Stomach (tissue), 9 donors: ENCODE results near the gene IFT43. TPM values are rescaled to one million over a fixed set of nuclear protein-coding genes. Genes with fewer than 3 reads are reported as not detected.

Source experiments
- DNase-seq, 2 donors: peaks; one replicate each; pipeline versions ENCODE4 v3.0.0 to v3.0.0-alpha.2; 2013 to 2019
- H3K27ac ChIP-seq, 5 donors: fragments of 200-600 bp in 4 of 5; sonication (generic) in 4 of 5; one replicate each; pipeline ENCODE4 v1.5.1; 2013 to 2019; ENCODE audit warnings: mild to moderate bottlenecking in 1 of 5, moderate library complexity in 1 of 5
- H3K27me3 ChIP-seq, 3 donors: fragments of 200-600 bp; sonication (generic); one replicate each; pipeline ENCODE4 v1.5.1; 2017 to 2019; ENCODE audit warnings: mixed run types in 1 of 3
- H3K36me3 ChIP-seq, 4 donors: fragments of 200-600 bp; sonication (generic); 1 replicate in 3 of 4; 2 replicates in 1 of 4; pipeline ENCODE4 v1.5.1; 2016 to 2019
- H3K4me1 ChIP-seq, 4 donors: fragments of 200-600 bp; sonication (generic); one replicate each; pipeline ENCODE4 v1.5.1; 2016 to 2019
- H3K4me3 ChIP-seq, 4 donors: fragments of 200-600 bp; sonication (generic) in 3 of 4; one replicate each; pipeline ENCODE4 v1.5.1; 2016 to 2019; ENCODE audit warnings: mild to moderate bottlenecking in 1 of 4
- H3K9me3 ChIP-seq, 4 donors: fragments of 200-600 bp; sonication (generic); one replicate each; pipeline ENCODE4 v1.5.1; 2016 to 2019
- EP300 ChIP-seq: sonication (generic); formaldehyde crosslinking; IDR thresholded peaks from one replicate; pipeline ENCODE4 v1.6.1; 2017; ENCODE audit warnings: antibody characterized with exemption
- POLR2A ChIP-seq, 4 donors: fragments of 450-650 bp; IDR thresholded peaks; one replicate each; pipeline ENCODE4 v1.6.1; 2016; ENCODE audit warnings: antibody characterized with exemption in 4 of 4, control low read depth in 2 of 4, mild to moderate bottlenecking in 1 of 4, moderate library complexity in 1 of 4
- POLR2AphosphoS5 ChIP-seq, 3 donors: sonication (generic); formaldehyde crosslinking; IDR thresholded peaks; one replicate each; pipeline ENCODE4 v1.6.1; 2016; ENCODE audit warnings: antibody characterized with exemption in 3 of 3
- WGBS, 5 donors: extraction: QIAGEN DNeasy Blood & Tissue Kit in 3 of 5; methylation state at CpG; one replicate each; pipeline versions ENCODE4 v1.1.5 to v1.1.7; 2013 to 2018; 5-methylcytosine and 5-hydroxymethylcytosine counted together
- intact Hi-C: fragments of 100-400 bp; cut with DNase I; formaldehyde crosslinking; loops from one replicate; pipeline ENCODE4 v1.15.1; 2023; ENCODE audit warnings: low total_unique reads
- polyA plus RNA-seq, 3 donors: library from polyadenylated mRNA; stranded (reverse); fragments of 200-250 nt; gene quantifications; one replicate each; pipeline ENCODE4 v1.2.3, GENCODE V29; 2013
- total RNA-seq, 5 donors: library from RNA; depleted of rRNA; stranded (reverse); fragments of >200 nt; gene quantifications; one replicate each; pipeline versions ENCODE4 v1.1.0 to v1.2.3, GENCODE V29; 2014 to 2016
- TF ChIP-seq, protein P1 (sequence below), 7 experiments: fragments of 450-650 bp in 4 of 7; fragments of 200-600 bp in 3 of 7; sonication (generic) in 3 of 7; IDR thresholded peaks; one replicate each; pipeline ENCODE4 v1.5.1; 2016 to 2019; ENCODE audit warnings: antibody characterized with exemption in 7 of 7, control low read depth in 2 of 7, mild to moderate bottlenecking in 1 of 7
- donor health status: healthy with polysubstance abuse.
- donor health status: Bipolar disorder and iron deficiency.
- donor health status: healthy.

The IFT43 gene
- total and polyA plus RNA-seq, 8 donors = 7.6 to 129 (median 41.0) TPM

DNA sequence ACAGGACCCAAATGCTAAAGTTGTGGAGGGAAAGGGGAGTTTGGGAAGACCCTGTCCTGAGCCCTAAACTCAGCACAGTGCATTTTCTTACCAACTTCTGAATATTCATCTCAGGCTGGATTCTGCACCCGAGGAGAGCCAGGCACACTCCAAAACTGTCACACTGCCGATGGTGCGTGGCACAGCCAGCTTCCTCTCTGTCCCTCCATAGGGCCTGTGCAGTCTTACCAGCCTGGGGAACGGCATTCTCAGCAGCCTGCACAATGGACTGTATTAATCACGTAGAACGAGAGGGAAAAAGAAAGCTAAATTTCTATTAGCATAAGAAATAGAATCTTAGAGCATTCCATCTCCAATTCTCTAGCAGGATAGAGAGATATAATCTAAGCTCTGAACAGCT, 94.9 kb downstream of the IFT43 start:
- Histone ChIP-seq H3K36me3 (peaks cover 0 to 47% (median 31%) of the 10 kb centered on the region in 4 donors), H3K4me3 (no peak overlapping the region), H3K4me1 (no peaks in the 10 kb centered on the region), H3K27me3 (no peaks in the 10 kb centered on the region), H3K9me3 (no peaks in the 10 kb centered on the region), H3K27ac (no peak overlapping the region)
- DNase-seq = no peak
- intact Hi-C loops = no loop called here
- WGBS, 5 donors = 70 to 85% (median 83%) methylated on average over 6 of the region's 6 CpGs
- TF ChIP-seq POLR2A (IDR thresholded peaks at IDR 0.05) = no peak
- no peak for TF ChIP-seq POLR2AphosphoS5 (IDR thresholded peaks at IDR 0.05)

DNA sequence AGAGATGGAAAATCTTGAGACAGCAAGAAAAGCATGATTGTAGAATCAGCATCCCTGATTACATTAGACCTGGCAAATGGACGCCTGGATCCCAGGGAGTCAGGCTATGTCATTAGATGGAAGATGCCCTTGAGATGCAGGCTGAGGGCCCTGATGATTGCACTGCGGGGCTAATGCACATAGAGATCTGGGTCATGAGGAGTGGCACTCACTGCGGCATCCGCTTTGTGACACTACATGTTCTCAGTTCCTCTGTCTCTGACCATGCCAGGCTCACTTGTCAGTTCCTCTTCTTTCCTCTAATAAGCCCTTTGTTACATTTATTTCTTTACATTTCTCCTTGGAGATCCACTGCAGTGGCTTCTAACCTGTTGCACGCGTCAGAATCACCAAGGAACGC, 96.1 kb downstream of the IFT43 start:
- no peak for DNase-seq
- TF ChIP-seq POLR2A (IDR thresholded peaks at IDR 0.05) (no peak), POLR2AphosphoS5 (IDR thresholded peaks at IDR 0.05) (no peak), EP300 (no peak)
- TF ChIP-seq, protein P1, sequence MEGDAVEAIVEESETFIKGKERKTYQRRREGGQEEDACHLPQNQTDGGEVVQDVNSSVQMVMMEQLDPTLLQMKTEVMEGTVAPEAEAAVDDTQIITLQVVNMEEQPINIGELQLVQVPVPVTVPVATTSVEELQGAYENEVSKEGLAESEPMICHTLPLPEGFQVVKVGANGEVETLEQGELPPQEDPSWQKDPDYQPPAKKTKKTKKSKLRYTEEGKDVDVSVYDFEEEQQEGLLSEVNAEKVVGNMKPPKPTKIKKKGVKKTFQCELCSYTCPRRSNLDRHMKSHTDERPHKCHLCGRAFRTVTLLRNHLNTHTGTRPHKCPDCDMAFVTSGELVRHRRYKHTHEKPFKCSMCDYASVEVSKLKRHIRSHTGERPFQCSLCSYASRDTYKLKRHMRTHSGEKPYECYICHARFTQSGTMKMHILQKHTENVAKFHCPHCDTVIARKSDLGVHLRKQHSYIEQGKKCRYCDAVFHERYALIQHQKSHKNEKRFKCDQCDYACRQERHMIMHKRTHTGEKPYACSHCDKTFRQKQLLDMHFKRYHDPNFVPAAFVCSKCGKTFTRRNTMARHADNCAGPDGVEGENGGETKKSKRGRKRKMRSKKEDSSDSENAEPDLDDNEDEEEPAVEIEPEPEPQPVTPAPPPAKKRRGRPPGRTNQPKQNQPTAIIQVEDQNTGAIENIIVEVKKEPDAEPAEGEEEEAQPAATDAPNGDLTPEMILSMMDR (IDR thresholded peaks at IDR 0.05) = no peak
- 89 to 95% (median 92%) methylated on average over 7 of the region's 7 CpGs for WGBS, 5 donors

DNA sequence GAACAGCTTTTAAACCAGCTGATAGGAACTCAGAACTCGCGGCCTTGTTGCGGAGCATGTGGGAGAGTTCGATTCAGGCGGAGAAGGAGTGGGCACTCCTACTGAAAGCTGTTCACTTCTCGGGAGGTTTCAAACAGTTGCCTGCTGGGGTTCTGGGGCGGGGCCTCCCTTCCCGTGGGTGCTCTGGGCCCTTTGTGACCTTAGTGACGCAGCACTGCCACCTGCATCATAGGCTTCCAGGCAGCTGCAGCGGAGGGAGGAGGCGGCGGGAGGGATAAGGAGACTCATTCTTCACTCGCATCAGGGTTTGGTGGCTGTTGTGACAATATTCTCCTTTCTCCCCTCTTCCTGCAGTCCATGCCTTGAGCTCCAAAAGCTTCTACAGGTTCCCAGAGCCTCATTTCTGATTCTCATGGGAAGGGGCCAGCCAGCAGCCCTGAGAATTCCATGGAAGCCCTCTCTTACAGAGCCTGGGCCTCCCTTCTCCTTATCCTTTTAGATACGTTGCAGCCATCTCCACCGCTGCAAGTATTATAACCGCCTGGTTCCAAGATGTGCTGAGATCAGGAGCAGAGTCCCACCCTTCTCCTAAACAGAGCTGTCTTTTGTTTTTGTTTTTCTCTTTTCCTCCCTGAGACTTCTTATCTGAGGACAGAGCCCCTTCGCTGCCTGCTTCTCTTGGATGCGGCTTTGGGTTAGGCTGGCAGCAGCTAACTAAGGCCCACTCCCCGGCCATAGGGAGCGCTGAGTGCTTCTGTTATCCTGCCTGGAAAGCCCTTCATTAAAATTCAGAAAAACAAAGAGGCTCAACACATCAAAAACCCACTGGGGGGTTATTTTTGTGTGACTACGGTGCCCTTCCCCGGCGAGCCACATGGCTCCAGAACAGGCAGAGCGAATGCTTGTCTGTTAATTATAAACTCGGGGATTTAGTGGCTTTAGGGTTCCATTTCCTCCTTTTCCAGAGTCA, 98.5 kb downstream of the IFT43 start:
- Histone ChIP-seq H3K36me3 (peaks cover 0 to 38% (median 24%) of the 10 kb centered on the region in 4 donors), H3K27me3 (no peaks in the 10 kb centered on the region), H3K27ac (no peak overlapping the region), H3K9me3 (no peaks in the 10 kb centered on the region), H3K4me3 (no peak overlapping the region), H3K4me1 (peaks cover 0 to 8% (median 0%) of the 10 kb centered on the region in 4 donors)
- DNase-seq = no peak
- WGBS, 5 donors = 78 to 85% (median 80%) methylated on average over 25 of the region's 25 CpGs
- intact Hi-C loops = no loop called here
- TF ChIP-seq, protein P1 (IDR thresholded peaks at IDR 0.05) = no peak
- TF ChIP-seq POLR2A (IDR thresholded peaks at IDR 0.05) (no peak), POLR2AphosphoS5 (IDR thresholded peaks at IDR 0.05) (no peak)

More for the DNA sequence above, 96.1 kb downstream of the IFT43 start:
- H3K4me3 ChIP-seq = no peak overlapping the region
- peaks cover 0 to 47% (median 31%) of the 10 kb centered on the region in 4 donors for H3K36me3 ChIP-seq
- no peak overlapping the region for H3K27ac ChIP-seq
- intact Hi-C loops = no loop called here
- no peaks in the 10 kb centered on the region for H3K4me1 ChIP-seq
- H3K9me3 ChIP-seq = no peaks in the 10 kb centered on the region
- no peaks in the 10 kb centered on the region for H3K27me3 ChIP-seq

DNA sequence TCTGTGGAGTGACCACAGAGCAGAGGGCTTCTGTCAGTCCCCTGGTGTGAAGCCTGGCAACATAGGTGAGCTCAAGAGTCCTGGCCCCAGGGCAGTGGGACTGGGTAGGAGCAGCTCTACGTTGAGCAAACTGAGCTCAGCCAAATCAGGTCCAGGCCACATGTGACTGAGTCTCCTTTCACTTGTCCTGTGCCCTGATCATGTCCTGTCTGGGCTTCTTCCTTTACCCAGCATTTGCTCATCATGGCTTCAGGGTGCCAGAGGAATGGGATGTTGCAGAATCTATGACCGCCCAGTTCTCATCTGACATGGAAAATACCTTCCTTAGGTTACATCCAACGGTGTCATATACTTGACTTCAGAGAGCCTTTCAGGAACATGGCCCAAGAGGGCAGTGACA, 99.8 kb downstream of the IFT43 start:
- TF ChIP-seq POLR2A (IDR thresholded peaks at IDR 0.05) = no peak
- TF ChIP-seq EP300 = no peak
- TF ChIP-seq, protein P1 (IDR thresholded peaks at IDR 0.05) = no peak
- no peak for TF ChIP-seq POLR2AphosphoS5 (IDR thresholded peaks at IDR 0.05)
- 73 to 92% (median 87%) methylated on average over 3 of the region's 3 CpGs for WGBS, 5 donors
- H3K4me3 ChIP-seq = no peak overlapping the region
- no peaks in the 10 kb centered on the region for H3K27me3 ChIP-seq
- peaks cover 0 to 38% (median 22%) of the 10 kb centered on the region in 4 donors for H3K36me3 ChIP-seq
- DNase-seq = no peak
- H3K9me3 ChIP-seq = no peaks in the 10 kb centered on the region
- H3K4me1 ChIP-seq = peaks cover 0 to 10% (median 0%) of the 10 kb centered on the region in 4 donors
- no peak overlapping the region for H3K27ac ChIP-seq
- intact Hi-C loops = no loop called here

DNA sequence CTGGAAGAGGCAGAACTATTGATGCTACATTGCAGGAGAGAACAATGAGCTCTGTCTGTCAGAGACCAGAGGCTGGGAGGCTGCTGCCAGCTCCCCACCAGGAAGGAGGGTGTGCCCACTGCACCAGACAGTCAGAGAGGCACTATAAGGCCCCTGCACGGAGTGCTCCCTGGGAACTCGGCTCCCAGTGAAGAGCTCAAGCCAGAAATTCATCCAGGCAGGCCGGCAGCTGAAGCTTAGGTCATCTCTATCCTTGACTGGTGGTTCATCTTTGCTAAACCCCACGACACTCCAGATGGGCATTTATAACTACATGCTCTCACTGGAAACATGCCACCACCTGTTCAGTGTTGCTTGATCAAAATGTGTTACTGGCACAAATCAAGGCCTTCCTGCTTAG, 101.1 kb downstream of the IFT43 start:
- H3K36me3 ChIP-seq = peaks cover 0 to 36% (median 22%) of the 10 kb centered on the region in 4 donors
- intact Hi-C loops = no loop called here
- H3K9me3 ChIP-seq = no peaks in the 10 kb centered on the region
- peaks cover 0 to 14% (median 0%) of the 10 kb centered on the region in 4 donors for H3K4me1 ChIP-seq
- H3K27ac ChIP-seq = no peak overlapping the region
- no peak for TF ChIP-seq EP300
- no peak for TF ChIP-seq POLR2AphosphoS5 (IDR thresholded peaks at IDR 0.05)
- no peak for TF ChIP-seq POLR2A (IDR thresholded peaks at IDR 0.05)
- TF ChIP-seq, protein P1 (IDR thresholded peaks at IDR 0.05) = no peak
- H3K27me3 ChIP-seq = no peaks in the 10 kb centered on the region
- WGBS, 5 donors = 61 to 83% (median 79%) methylated on average over 4 of the region's 4 CpGs
- no peak for DNase-seq
- H3K4me3 ChIP-seq = no peak overlapping the region
